ENCODE measurements around the gene PPY.

Gene PPY

GRCh38 chr17:43891851-43892646 is 50.2 kb downstream of the PPY start:
- H3K36me3 ChIP-seq (ENCODE audit: control insufficient read depth, insufficient read depth, low read length) = no peaks in the 10 kb centered on the region
- no peak overlapping the region for H3K4me3 ChIP-seq (ENCODE audit: low read depth, low read length)
- H2AFZ ChIP-seq = no peak overlapping the region
- no peak overlapping the region for H3K9ac ChIP-seq
- TF ChIP-seq CTCF (IDR thresholded peaks at IDR 0.05) = no peak
- no peaks in the 10 kb centered on the region for H3K4me1 ChIP-seq
- H3K79me2 ChIP-seq = peaks cover 10% of the 10 kb centered on the region
- H3K27ac ChIP-seq = no peak overlapping the region
- H3K27me3 ChIP-seq (ENCODE audit: control insufficient read depth, insufficient read depth, low read length) = no peaks in the 10 kb centered on the region
- no peaks in the 10 kb centered on the region for H3K9me3 ChIP-seq (ENCODE audit: control insufficient read depth, low read length)
- H3K4me2 ChIP-seq (ENCODE audit: low read length) = no peak overlapping the region
